ENCODE data around the gene SLC16A7.

The SLC16A7 gene

DNA sequence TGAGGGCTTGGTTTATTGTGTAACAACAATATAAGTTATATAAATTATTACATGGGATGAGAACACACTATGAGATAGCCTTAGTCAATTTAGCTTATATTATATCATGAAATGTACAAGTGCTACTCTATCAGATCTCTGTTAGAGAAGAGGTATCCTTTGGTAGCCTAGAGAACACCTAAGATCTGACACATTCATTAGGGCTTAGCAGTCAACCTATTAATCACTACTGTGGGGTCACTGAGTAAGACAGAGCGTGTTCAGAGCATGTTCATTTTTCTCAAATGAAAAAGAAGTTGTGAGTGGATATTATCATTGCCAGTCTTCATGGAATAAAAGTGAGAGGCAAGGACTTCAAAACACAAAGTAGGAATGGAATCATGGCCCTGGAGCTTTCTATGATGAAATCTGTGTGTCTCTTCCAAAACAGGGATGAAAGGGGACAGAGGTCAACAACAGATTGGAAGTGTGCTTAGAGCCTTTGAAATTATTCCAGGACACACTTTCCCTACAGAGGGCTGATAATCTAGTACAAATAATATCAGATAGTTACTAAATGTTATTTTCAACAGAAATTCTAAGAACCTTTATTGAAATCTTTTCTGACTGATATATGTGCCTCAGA is 114.3 kb downstream of the SLC16A7 start:
- no peak overlapping the region for H3K4me3 ChIP-seq (ENCODE audit: low read depth, low read length)
- in situ Hi-C loops (cut with HindIII; ENCODE audit: low sequenced_read_pairs): no loop called here
- TF ChIP-seq, protein P1, sequence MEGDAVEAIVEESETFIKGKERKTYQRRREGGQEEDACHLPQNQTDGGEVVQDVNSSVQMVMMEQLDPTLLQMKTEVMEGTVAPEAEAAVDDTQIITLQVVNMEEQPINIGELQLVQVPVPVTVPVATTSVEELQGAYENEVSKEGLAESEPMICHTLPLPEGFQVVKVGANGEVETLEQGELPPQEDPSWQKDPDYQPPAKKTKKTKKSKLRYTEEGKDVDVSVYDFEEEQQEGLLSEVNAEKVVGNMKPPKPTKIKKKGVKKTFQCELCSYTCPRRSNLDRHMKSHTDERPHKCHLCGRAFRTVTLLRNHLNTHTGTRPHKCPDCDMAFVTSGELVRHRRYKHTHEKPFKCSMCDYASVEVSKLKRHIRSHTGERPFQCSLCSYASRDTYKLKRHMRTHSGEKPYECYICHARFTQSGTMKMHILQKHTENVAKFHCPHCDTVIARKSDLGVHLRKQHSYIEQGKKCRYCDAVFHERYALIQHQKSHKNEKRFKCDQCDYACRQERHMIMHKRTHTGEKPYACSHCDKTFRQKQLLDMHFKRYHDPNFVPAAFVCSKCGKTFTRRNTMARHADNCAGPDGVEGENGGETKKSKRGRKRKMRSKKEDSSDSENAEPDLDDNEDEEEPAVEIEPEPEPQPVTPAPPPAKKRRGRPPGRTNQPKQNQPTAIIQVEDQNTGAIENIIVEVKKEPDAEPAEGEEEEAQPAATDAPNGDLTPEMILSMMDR (IDR thresholded peaks at IDR 0.05; ENCODE audit: low read depth, low read length): no peak
- DNase-seq (ENCODE audit: low read depth, low spot score): no peak

DNA sequence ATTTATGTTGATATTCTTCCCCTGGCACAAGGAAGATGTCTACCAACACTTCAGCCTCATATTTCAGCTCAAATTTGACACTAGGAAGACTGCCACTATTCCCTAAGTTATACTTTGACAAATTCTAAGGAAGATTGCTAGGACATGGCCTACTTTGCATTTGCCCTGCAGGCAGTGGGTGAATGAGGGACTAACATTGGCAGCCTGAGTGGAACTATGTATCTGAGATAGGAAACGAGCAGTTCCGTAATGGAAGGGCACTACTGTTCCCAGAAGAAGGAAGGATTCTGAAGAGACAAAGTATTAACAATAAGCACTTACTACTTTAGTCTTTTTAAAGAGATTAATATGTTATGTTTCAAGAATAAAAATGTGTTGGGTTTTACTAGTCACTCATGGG is 115.1 kb downstream of the SLC16A7 start:
- H3K4me3 ChIP-seq (ENCODE audit: low read depth, low read length): no peak overlapping the region
- TF ChIP-seq, protein P1 (IDR thresholded peaks at IDR 0.05; ENCODE audit: low read depth, low read length): no peak
- no peak for DNase-seq (ENCODE audit: low read depth, low spot score)
- in situ Hi-C loops (cut with HindIII; ENCODE audit: low sequenced_read_pairs): no loop called here

DNA sequence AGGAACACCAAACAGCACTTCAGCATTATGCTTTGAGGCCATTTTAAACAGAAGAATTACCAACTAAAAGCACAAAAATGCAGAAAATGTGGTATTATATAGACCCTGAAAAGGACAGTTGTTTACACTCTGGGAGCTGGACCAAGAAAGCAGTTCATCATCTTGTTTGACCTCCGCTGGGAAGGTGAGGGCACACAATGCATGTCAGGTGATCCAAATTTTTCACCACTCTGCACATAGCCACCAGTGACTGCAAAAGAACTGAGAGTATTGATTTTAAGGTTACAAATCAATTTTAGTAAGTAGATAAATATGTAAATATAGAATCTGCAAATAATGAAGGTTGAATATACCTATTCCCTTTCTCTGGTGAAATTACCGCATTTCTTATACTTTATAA is 119.6 kb downstream of the SLC16A7 start:
- no peak for DNase-seq (ENCODE audit: low read depth, low spot score)
- in situ Hi-C loops (cut with HindIII; ENCODE audit: low sequenced_read_pairs): no loop called here
- H3K4me3 ChIP-seq (ENCODE audit: low read depth, low read length): no peak overlapping the region
- TF ChIP-seq, protein P1 (IDR thresholded peaks at IDR 0.05; ENCODE audit: low read depth, low read length): no peak

DNA sequence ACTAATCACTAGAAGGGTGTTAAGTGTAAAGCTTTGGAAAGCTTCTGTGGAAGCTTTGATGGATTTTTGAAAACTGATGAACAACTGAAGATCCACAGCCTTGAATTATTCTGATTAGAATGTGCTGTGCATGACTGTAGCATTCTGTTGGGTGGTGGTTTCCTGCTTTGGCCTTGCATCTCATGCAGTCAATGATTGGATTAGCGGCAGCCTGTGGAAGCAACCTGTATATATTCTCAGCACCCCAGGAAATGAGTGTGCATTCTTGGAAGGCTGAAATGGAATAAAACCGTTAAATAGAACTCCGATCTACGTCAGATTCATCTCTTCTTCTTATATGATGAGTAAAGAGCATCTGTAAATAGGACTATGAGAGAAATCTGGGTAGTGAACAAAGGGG is 120.2 kb downstream of the SLC16A7 start:
- TF ChIP-seq, protein P1 (IDR thresholded peaks at IDR 0.05; ENCODE audit: low read depth, low read length): no peak

DNA sequence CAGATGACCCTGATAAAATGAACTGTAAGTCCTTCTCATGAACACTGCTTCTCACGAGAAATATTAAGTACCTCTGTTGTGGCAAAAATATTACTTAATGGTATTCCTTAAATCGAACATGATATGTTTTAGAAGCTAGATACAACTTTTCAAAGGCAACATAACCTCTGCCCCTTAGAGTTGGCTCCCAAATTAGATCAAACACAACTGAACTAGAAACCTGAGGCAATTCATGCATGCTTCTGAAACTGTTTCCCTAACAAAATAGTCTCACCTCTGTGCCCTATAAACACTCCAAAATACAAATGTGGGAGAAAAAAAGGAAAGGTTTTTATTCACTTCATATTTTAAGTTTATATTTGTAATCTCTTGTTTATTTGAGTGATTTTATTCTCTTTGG is 121.6 kb downstream of the SLC16A7 start:
- no peak overlapping the region for H3K4me3 ChIP-seq (ENCODE audit: low read depth, low read length)
- in situ Hi-C loops (cut with HindIII; ENCODE audit: low sequenced_read_pairs): no loop called here
- DNase-seq (ENCODE audit: low read depth, low spot score): no peak
- TF ChIP-seq, protein P1 (IDR thresholded peaks at IDR 0.05; ENCODE audit: low read depth, low read length): no peak

More for the DNA sequence above, 120.2 kb downstream of the SLC16A7 start:
- in situ Hi-C loops (cut with HindIII; ENCODE audit: low sequenced_read_pairs): no loop called here
- peak; percentile 5 for DNase-seq (ENCODE audit: low read depth, low spot score)
- H3K4me3 ChIP-seq (ENCODE audit: low read depth, low read length): no peak overlapping the region

DNA sequence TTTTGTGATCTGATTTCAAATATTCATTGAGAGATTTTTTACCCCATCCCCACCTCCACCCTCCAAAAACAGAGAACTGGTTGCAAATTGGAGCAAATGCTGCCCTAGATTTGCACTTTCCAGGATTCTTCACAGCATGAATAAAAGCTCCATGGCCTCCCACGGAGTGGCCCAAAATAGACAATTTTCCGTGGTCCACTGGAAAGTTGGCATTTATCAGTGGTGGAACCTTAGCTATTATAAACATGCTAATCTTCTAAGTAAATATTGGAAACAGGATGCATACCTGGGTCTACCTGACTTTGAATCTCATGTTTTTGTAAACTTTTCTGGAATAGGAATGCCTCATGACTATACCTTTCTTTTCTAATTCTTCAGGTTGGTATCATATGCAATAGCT is 123.9 kb downstream of the SLC16A7 start:
- in situ Hi-C loops (cut with HindIII; ENCODE audit: low sequenced_read_pairs): no loop called here
- DNase-seq (ENCODE audit: low read depth, low spot score): no peak
- TF ChIP-seq, protein P1 (IDR thresholded peaks at IDR 0.05; ENCODE audit: low read depth, low read length): no peak
- H3K4me3 ChIP-seq (ENCODE audit: low read depth, low read length): no peak overlapping the region
